OCI-LY3 (cell line): ENCODE measurements around the gene ZBTB1.

Source experiments
- H2AFZ ChIP-seq: fragments of 200-600, 300-600 bp; shearing (Covaris generic); 2 replicates; pipeline ENCODE4 v1.6.0; 2014; ENCODE audit warnings: antibody characterized with exemption, low read depth, low read length
- H3K27ac ChIP-seq: fragments of 200-600, 300-600 bp; sonication (generic); 2 replicates; pipeline ENCODE4 v1.5.1; 2014; ENCODE audit warnings: mild to moderate bottlenecking, low read length, moderate library complexity, mixed read lengths
- H3K27me3 ChIP-seq: fragments of 200-600, 300-600 bp; sonication (generic); 2 replicates; pipeline ENCODE4 v1.6.1; 2014; ENCODE audit warnings: low read depth, low read length, mixed read lengths
- H3K36me3 ChIP-seq: fragments of 200-600, 300-600 bp; sonication (generic); replicated peaks from 2 replicates; pipeline ENCODE3; 2014; ENCODE audit warnings: low read depth, low read length, mixed read lengths
- H3K4me1 ChIP-seq: fragments of 300-600, 200-600 bp; sonication (generic); 2 replicates; pipeline ENCODE4 v1.6.1; 2014; ENCODE audit warnings: low read length, mixed read lengths
- H3K4me2 ChIP-seq: fragments of 200-600, 300-600 bp; sonication (generic); 2 replicates; pipeline ENCODE4 v1.6.1; 2014; ENCODE audit warnings: low read length, mixed read lengths
- H3K4me3 ChIP-seq: fragments of 300-600, 200-600 bp; sonication (generic); 2 replicates; pipeline ENCODE4 v1.5.1; 2014; ENCODE audit warnings: antibody characterized with exemption, mild to moderate bottlenecking, low read length, moderate library complexity
- H3K79me2 ChIP-seq: fragments of 300-600, 200-600 bp; shearing (Covaris generic); 2 replicates; pipeline ENCODE4 v1.6.1; 2014; ENCODE audit warnings: mild to moderate bottlenecking, low read length, mixed read lengths
- H3K9ac ChIP-seq: fragments of 300-600, 200-600 bp; shearing (Covaris generic); 2 replicates; pipeline ENCODE4 v1.6.0; 2014; ENCODE audit warnings: mild to moderate bottlenecking, low read length, moderate library complexity
- H3K9me3 ChIP-seq: fragments of 200-600, 300-600 bp; shearing (Covaris generic); 2 replicates; pipeline ENCODE4 v1.6.1; 2014; ENCODE audit warnings: low read length, mixed read lengths; ENCODE audit not compliant: insufficient read depth
- H4K20me1 ChIP-seq: fragments of 200-600, 300-600 bp; sonication (generic); 2 replicates; pipeline ENCODE4 v1.6.1; 2016; ENCODE audit warnings: low read length, mixed read lengths; ENCODE audit not compliant: insufficient read depth
- CTCF ChIP-seq: fragments of 200-600, 300-600 bp; sonication (generic); IDR thresholded peaks from 2 replicates; pipeline ENCODE4 v1.5.1; 2014; ENCODE audit warnings: antibody characterized with exemption, low read length, low read depth
- EZH2phosphoT487 ChIP-seq: fragments of 200-600 bp; shearing (Covaris generic); IDR thresholded peaks from 2 replicates; pipeline ENCODE4 v1.6.1; 2018; ENCODE audit warnings: antibody characterized with exemption, mixed run types, low read depth

The ZBTB1 gene

DNA sequence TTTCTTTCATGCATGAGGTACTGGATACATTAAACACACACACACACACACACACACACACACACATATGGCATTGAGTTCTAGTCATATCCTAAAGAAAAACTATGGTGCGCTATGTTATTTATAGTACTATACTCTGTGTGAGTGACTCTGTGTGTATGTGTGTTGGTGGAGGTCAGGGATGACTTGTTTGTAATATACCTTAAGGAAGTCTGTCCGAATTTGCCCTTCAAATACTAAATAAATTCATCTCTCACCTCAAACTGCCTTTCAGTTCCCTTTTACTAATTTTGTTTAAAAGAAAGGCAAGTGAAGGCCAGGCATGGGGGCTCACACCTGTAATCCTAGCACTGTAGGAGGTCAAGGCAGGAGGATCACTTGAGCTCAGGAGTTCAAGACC is 41.4 kb upstream of the ZBTB1 start:
- Histone ChIP-seq H2AFZ (no peak overlapping the region), H3K27me3 (no peaks in the 10 kb centered on the region), H3K27ac (peak overlapping the region; percentile 15), H3K4me1 (peaks cover 60% of the 10 kb centered on the region), H3K9me3 (no peaks in the 10 kb centered on the region), H3K79me2 (no peaks in the 10 kb centered on the region), H3K4me2 (peak overlapping the region; percentile 39), H3K36me3 (peaks cover 37% of the 10 kb centered on the region), H3K4me3 (no peak overlapping the region), H4K20me1 (peaks cover 10% of the 10 kb centered on the region), H3K9ac (no peak overlapping the region)
- TF ChIP-seq CTCF (no peak), EZH2phosphoT487 (no peak)

DNA sequence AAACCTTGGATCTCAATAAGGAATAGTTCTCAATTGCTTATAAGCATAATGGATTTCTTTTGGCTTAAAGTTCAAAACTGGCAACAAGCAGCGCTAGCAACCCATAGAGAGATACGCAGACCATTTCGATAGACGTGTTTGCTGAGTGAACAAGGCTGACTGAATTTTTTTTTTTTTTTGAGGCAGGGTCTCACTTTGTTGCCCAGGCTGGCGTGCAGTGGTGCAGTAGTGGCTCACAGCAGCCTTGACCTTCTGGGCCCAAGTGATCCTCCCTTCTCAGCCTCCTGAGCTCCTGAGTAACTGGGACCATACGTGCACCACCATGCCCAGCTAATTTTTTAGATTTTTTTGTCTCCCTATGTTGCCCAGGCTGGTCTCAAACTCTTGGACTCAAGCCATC is 40.7 kb upstream of the ZBTB1 start:
- H4K20me1 ChIP-seq = peaks cover 10% of the 10 kb centered on the region
- TF ChIP-seq EZH2phosphoT487 = no peak
- no peak for TF ChIP-seq CTCF
- no peaks in the 10 kb centered on the region for H3K79me2 ChIP-seq
- H3K4me3 ChIP-seq = no peak overlapping the region
- H3K36me3 ChIP-seq = peaks cover 30% of the 10 kb centered on the region
- H3K4me2 ChIP-seq = peak overlapping the region; percentile 94; the same call in 1 of the 2 replicates
- no peak overlapping the region for H3K27ac ChIP-seq
- H3K4me1 ChIP-seq = peaks cover 55% of the 10 kb centered on the region
- H3K27me3 ChIP-seq = no peaks in the 10 kb centered on the region
- H2AFZ ChIP-seq = no peak overlapping the region
- no peaks in the 10 kb centered on the region for H3K9me3 ChIP-seq
- no peak overlapping the region for H3K9ac ChIP-seq

- H3K4me1 ChIP-seq = peaks cover 48% of the 10 kb centered on the region
- peak overlapping the region; percentile 61 for H3K9ac ChIP-seq
- no peak overlapping the region for H2AFZ ChIP-seq
- H3K36me3 ChIP-seq = peaks cover 23% of the 10 kb centered on the region
- peak overlapping the region; percentile 79 for H3K4me3 ChIP-seq
- peaks cover 13% of the 10 kb centered on the region for H4K20me1 ChIP-seq
- H3K27me3 ChIP-seq = no peaks in the 10 kb centered on the region
- H3K4me2 ChIP-seq = peak overlapping the region; percentile 94
- no peaks in the 10 kb centered on the region for H3K79me2 ChIP-seq
- no peak overlapping the region for H3K27ac ChIP-seq
- no peak for TF ChIP-seq CTCF
- TF ChIP-seq EZH2phosphoT487 = no peak
- H3K9me3 ChIP-seq = no peaks in the 10 kb centered on the region
Observed at GRCh38 chr14:64464651-64465050, 39.9 kb upstream of the ZBTB1 start.

GRCh38 chr14:64465191-64465822 is 39.3 kb upstream of the ZBTB1 start, which contains the start of gene AKAP5:
Gene AKAP5 (plus strand): TSS chr14:64465499. CDS start chr14:64468395, 2,896 bp downstream.
- H2AFZ ChIP-seq = no peak within 1 kb of the TSS
- H3K4me3 ChIP-seq = peak within 1 kb of the TSS; percentile 79
- TF ChIP-seq EZH2phosphoT487 (no peak), CTCF (no peak)
- no peaks in the 10 kb centered on the region for H3K79me2 ChIP-seq
- H3K9me3 ChIP-seq = no peaks in the 10 kb centered on the region
- no peak within 1 kb of the TSS for H3K27ac ChIP-seq
- H4K20me1 ChIP-seq = peaks cover 14% of the 10 kb centered on the region
- peaks cover 20% of the 10 kb centered on the region for H3K36me3 ChIP-seq
- H3K4me1 ChIP-seq = peaks cover 43% of the 10 kb centered on the region
- H3K4me2 ChIP-seq = peak within 1 kb of the TSS; percentile 94
- H3K9ac ChIP-seq = peak within 1 kb of the TSS; percentile 61
- no peaks in the 10 kb centered on the region for H3K27me3 ChIP-seq
